HG02943 (cell line): ENCODE data around the gene ROR2.

Source experiments
- ATAC-seq: cut with Tn5 transposase; IDR thresholded peaks from one replicate; pipeline ENCODE4 v1.9.1; 2021; ENCODE audit warnings: mild to moderate bottlenecking, low read depth, moderate library complexity; ENCODE audit not compliant: unreplicated experiment

The ROR2 gene

GRCh38 chr9:91705386-91705785 is 244.6 kb downstream of the ROR2 start:
- no peak for ATAC-seq

- no peak for ATAC-seq
Observed at GRCh38 chr9:91700475-91700874, 249.6 kb downstream of the ROR2 start.

GRCh38 chr9:91698266-91698665 is 251.8 kb downstream of the ROR2 start:
- no peak for ATAC-seq

GRCh38 chr9:91697201-91697600 is 252.8 kb downstream of the ROR2 start:
- ATAC-seq: no peak

GRCh38 chr9:91694081-91694870 is 255.8 kb downstream of the ROR2 start:
- ATAC-seq: no peak

GRCh38 chr9:91693226-91693625 is 256.8 kb downstream of the ROR2 start:
- ATAC-seq: no peak

GRCh38 chr9:91690540-91691249 is 259.3 kb downstream of the ROR2 start:
- no peak for ATAC-seq

GRCh38 chr9:91689006-91689405 is 261.0 kb downstream of the ROR2 start:
- no peak for ATAC-seq

GRCh38 chr9:91683269-91683668 is 266.8 kb downstream of the ROR2 start:
- no peak for ATAC-seq

- no peak for ATAC-seq
Observed at GRCh38 chr9:91682806-91683205, 267.2 kb downstream of the ROR2 start.

- ATAC-seq: no peak
Observed at GRCh38 chr9:91681461-91682305, 268.3 kb downstream of the ROR2 start.

GRCh38 chr9:91680998-91681397 is 269.0 kb downstream of the ROR2 start:
- ATAC-seq: no peak

GRCh38 chr9:91680106-91680505 is 269.9 kb downstream of the ROR2 start:
- no peak for ATAC-seq

GRCh38 chr9:91678807-91679580 is 271.0 kb downstream of the ROR2 start:
- no peak for ATAC-seq

GRCh38 chr9:91677822-91678436 is 272.1 kb downstream of the ROR2 start:
- ATAC-seq: no peak

- ATAC-seq: no peak
Observed at GRCh38 chr9:91677331-91677730, 272.7 kb downstream of the ROR2 start.

- no peak for ATAC-seq
Observed at GRCh38 chr9:91676046-91676445, 274.0 kb downstream of the ROR2 start.

- no peak for ATAC-seq
Observed at GRCh38 chr9:91664663-91665062, 285.4 kb downstream of the ROR2 start.

GRCh38 chr9:91663858-91664257 is 286.2 kb downstream of the ROR2 start:
- no peak for ATAC-seq

- no peak for ATAC-seq
Observed at GRCh38 chr9:91661451-91661850, 288.6 kb downstream of the ROR2 start.
